GM18526 (cell line): ENCODE measurements around the gene ALAS1.

ENCODE experiments used
- POLR2A ChIP-seq: IDR thresholded peaks from 3 replicates; pipeline ENCODE4 v1.6.1; 2011; ENCODE audit not compliant: insufficient read length; ENCODE audit errors: extremely low read depth

Gene ALAS1

GRCh38 chr3:52210037-52210436 is 12.1 kb downstream of the ALAS1 start:
- TF ChIP-seq POLR2A: no peak

- no peak for TF ChIP-seq POLR2A
These were observed 12.6 kb downstream of the ALAS1 start for GRCh38 chr3:52210550-52211046.

GRCh38 chr3:52211268-52211891 is 13.4 kb downstream of the ALAS1 start:
- TF ChIP-seq POLR2A: no peak

- no peak for TF ChIP-seq POLR2A
These were observed 15.0 kb downstream of the ALAS1 start for GRCh38 chr3:52213005-52213404.

- no peak for TF ChIP-seq POLR2A
These were observed 15.9 kb downstream of the ALAS1 start for GRCh38 chr3:52213901-52214300.

GRCh38 chr3:52215351-52215750 is 17.4 kb downstream of the ALAS1 start:
- no peak for TF ChIP-seq POLR2A

GRCh38 chr3:52216585-52217408 is 18.8 kb downstream of the ALAS1 start:
- no peak for TF ChIP-seq POLR2A

GRCh38 chr3:52217409-52217805 is 19.4 kb downstream of the ALAS1 start:
- TF ChIP-seq POLR2A: no peak

- TF ChIP-seq POLR2A: no peak
These were observed 20.1 kb downstream of the ALAS1 start for GRCh38 chr3:52218026-52218425.

- TF ChIP-seq POLR2A: no peak
These were observed 20.5 kb downstream of the ALAS1 start for GRCh38 chr3:52218454-52218853.

- no peak for TF ChIP-seq POLR2A
These were observed 21.1 kb downstream of the ALAS1 start for GRCh38 chr3:52218937-52219650.

- no peak for TF ChIP-seq POLR2A
These were observed 22.5 kb downstream of the ALAS1 start for GRCh38 chr3:52220380-52221026.

GRCh38 chr3:52221141-52221562 is 23.2 kb downstream of the ALAS1 start:
- no peak for TF ChIP-seq POLR2A

- no peak for TF ChIP-seq POLR2A
These were observed 23.8 kb downstream of the ALAS1 start for GRCh38 chr3:52221563-52222318.
